Right lung (tissue), 5 donors: ENCODE results near the gene ARHGAP15. TPM values are rescaled to one million over a fixed set of nuclear protein-coding genes. Genes with fewer than 3 reads are reported as not detected.

Source experiments
- DNase-seq, 2 donors: peaks; one replicate each; pipeline ENCODE4 v3.0.0-alpha.2; 2013
- polyA plus RNA-seq, 5 donors: library from polyadenylated mRNA; unstranded; fragments of 120-200 nt; gene quantifications; one replicate each; pipeline versions ENCODE4 v1.2.1 to v1.2.3, GENCODE V29; 2013; ENCODE audit warnings: inconsistent platforms in 1 of 5, low replicate concordance in 1 of 5; ENCODE audit not compliant: insufficient read length in 5 of 5, insufficient read depth in 1 of 5

The ARHGAP15 gene
- polyA plus RNA-seq, 5 donors = 27.6 to 49.7 (median 35.1) TPM

DNA sequence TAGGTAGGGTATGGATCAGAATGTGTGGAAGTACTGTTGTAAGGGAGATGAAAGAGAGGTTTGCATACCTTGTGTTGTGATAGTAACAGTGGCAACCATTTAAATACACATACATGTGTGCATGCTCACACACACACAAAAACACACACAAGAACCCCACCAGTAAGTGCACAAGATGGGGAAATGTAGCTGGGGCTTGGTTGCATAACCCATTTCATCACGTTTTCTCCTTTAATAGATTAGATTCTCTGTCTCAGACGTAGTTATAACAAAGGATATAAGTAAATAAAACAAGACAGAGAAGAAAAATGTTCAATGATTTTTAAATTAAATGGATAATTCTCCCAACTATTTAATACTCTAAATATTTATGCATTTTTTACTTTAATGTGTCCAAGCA lies 13.4 kb downstream of the ARHGAP15 start:
- DNase-seq = no peak

DNA sequence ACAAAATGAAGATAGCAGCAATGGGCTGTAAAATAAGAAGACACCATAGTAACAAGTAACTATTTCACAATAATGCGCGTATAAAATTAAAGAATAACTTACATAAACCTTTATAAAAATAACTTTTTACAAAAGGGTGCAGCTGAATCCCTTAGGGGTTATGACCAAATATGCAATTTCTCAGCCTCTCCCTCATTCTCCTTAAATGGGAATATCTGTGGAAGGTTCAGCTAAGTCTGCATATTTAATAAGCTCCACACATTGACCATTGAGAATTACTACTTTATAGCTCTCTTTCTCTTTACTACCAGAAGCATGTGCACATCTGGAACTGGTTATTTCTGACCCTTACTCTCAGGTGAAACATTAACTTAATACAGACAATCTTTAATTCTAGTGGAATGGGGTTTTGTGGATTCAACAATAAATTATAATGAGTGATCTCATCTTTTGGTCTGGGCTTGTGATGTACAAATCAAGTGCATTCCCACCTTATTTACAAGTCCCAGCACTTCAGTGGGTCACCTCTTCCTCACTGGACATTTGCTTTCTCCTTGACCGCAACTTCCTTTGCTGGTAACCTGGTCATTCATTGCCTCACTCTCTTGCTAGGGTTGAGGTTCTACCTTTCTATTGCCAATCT lies 15.7 kb downstream of the ARHGAP15 start:
- no peak for DNase-seq

DNA sequence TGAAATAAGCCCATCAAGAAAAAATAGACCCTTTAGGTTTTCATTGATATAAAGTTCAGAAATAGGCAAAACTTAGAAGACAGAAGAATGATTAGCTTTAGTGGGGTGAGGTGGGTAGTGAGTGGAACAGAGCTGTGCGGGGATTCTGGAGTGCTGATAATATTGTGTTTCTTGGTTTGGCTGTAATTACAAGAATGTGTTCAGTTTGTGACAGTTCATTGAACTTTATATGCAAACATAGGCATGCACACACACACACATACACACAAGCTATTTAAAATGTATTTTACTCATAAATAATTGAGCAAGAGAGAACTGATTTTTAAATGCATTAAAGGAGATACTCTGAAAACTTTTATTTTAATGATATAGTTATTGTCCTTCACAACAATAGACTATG lies 17.1 kb downstream of the ARHGAP15 start:
- no peak for DNase-seq

DNA sequence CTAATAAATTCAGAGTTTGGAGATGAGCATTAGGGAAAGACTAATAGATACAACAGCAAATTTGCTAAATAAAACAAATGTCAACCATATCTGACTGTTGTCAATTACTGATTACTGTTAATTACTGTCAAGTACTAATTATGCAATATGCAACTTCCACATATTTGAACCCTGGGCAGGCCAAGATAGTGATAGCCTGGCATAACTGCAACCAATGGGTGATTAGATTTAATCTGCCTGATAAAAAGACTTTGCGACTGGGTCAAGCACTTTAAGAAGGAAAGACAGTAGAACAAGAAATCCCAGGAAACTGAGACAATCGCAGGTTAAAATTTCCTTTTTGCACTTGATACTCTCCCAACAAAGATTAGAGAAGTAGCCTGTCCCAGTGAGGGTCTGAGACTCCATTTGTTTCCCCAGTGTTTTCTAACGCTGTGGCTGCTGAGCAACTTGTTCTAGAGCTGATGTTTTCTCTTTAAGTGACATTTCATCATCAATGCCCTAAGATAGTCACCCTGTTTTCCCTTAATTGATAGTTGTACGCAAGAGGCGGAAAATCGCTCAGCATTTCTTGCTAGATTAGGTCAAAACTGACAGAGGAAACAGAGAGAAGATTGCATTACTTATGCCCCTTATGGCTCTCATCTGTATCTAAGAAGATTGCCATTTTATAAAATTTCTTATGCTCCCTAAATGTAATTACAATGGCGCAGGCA lies 17.8 kb downstream of the ARHGAP15 start:
- no peak for DNase-seq

DNA sequence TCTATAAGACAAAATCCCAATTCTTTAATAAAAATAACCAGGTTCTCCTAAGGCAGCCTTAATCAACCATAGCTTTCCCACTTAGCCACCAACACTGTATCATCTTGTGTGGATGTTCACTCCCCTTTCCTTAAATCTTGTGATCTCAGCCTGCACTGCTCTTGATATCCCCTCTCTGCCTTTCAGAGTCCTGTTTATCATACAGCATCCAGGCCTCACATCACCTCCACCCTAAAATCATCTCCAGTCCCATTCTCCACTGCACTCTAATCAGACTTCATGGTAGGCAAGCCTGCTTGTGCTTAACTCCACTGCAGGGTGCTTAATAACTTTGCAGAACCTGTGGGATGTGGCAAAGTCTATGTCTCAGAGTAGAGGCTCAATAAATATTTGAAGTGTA lies 18.8 kb downstream of the ARHGAP15 start:
- no peak for DNase-seq

DNA sequence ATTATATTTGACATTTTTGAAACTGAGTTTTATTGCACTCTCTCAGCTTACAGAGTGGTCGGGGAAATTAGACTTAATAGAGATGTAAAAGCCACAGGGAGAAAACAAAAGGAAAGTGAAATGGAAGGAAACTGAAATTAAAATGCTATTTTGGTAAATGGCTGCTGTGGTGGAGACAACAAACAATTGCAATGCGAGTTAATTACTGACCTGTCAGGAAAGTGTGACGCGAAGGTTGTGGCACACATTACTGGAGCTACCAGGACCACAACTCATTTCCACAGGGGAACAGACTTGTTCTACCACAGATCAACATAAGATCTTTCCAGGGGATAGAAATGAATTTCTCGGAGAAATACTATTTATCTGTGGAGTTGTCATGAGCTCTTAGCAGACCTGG lies 19.5 kb downstream of the ARHGAP15 start:
- no peak for DNase-seq

DNA sequence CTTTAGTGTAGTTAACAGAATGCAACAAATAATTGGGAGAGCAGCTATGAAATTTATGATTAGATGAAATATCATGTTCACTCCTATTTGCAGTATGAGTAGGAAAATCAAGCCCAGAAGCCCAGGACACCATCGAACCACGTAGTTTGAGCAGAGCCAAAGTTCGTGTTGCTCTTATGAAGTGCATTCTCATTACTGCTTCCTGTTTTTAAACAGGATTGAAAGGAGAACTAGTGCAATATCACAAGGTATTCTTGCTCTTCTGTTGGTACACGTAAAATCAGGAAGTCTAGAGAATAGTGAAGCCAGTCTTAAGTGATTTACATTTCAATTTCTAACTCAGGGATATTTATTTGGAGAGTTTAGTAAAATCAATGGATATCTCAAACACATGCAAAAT lies 21.1 kb downstream of the ARHGAP15 start:
- no peak for DNase-seq

DNA sequence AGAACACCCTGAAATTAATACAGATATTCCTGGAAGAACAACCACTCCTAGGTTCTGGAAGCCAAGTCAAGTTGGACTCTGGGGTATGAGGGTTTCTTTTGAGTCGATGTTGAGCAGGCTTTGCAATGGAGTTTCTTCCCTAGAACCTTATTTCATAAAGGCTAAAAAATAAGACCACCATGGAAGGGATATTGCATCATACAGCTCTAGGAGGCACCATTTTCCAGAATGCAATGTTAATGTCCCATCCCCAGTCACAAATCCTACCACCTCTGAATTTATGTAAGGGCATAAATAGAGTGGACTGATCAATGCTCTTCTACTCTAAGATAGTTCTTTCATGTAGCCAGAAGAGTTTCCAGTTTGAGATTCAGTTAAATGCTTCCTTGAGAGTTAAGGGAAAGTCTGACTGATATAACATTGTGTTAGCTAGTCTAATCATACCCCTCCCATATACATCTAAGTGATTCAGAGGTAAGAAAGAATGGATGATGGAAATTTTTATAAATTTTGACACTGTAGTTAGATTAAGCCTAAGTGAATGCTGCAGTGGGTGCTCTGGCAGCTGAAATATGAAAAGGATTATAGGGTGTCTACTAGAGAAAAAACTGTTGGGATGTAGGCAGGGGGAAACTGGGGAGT lies 22.0 kb downstream of the ARHGAP15 start:
- no peak for DNase-seq

DNA sequence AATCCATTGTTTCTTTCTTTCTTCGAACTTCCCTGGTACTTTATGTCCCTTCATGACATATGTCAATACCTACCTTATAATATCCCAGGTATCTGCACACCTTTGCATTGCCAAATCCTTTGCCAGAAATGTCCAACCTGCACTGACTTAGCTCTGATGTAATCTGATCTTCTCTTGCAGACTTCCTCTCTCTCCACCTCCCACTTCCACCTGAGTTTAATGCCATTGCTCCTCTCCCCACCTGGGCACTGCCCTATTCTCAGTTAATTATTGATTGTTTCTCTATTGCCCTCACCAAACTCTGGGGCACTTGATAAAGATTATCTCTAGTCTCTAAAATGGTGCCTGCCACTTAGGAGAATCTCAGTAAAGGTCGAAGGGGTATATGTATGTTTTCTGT lies 23.0 kb downstream of the ARHGAP15 start:
- no peak for DNase-seq

DNA sequence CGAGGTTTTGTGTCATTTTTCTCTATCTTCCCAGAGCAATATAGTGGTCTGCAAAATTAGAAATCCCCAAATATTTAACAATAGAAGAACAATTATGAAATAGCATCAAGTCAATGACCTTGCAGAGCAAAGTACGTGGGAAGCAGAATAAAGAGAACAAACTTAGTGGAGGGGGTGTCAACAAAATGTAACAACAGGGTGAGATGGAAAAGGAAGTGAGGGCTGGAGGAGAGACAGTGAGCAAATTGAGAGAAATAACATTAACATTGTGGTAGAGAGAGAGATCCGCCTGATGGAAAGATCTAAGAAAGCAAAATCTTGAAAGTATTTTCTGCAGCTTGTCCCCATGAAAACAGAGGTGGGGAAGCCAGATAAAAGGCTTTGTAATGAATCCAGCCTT lies 23.4 kb downstream of the ARHGAP15 start:
- DNase-seq = no peak

DNA sequence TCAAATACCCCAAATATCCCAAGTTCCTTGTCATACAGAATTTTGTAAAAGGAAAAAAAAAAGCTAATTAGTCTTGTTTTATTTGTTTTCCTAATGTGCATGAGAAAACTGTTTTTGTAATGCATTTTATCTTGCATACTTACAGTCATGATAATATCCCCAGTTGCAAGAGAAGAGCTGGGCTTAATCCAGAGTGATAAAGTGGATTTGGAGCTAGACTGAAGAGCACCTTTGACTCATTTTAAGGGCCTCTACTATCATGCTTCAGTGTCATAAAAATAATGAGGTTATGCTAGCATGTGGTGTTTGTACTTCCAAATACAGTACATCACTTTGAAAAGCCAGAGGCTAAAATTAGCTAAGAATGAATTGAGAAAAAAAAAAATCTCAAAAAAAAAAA lies 26.4 kb downstream of the ARHGAP15 start:
- DNase-seq = no peak

DNA sequence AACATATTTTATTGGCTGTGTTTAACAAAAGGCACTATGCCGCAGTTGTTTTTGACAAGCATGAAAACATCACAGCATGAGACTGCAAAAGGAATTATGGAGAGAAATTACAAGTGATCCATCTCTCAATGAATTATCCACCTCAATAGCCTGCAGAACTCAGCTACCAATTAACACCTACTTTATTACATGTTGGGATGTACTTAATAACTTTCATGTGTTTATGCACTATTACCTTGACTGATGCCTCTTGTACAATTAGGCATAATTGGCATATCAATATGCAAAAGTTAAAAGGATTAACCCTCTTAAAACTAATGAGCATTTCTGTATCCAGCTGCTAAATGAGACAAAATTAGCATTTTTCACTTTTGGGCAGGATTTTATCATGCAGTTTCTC lies 27.8 kb downstream of the ARHGAP15 start:
- no peak for DNase-seq

DNA sequence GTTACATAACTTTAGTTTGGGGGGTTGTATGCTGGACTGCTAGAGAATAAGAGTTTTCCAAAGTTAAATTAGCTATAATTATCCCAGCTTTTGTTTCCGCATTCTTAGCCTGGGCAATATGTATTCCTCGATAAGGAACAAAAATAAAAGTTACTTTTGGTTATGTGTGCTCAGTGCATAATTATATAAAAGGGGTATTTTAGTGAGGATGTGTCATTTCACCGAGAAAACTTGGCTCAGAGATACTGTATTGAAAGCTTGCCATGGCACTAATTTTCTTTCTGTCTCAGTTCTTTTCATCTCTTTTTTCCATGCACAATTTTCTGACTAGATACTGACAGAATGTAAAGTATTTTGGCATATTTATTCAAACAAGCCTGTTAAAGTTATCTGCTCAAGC lies 28.2 kb downstream of the ARHGAP15 start:
- DNase-seq = no peak

DNA sequence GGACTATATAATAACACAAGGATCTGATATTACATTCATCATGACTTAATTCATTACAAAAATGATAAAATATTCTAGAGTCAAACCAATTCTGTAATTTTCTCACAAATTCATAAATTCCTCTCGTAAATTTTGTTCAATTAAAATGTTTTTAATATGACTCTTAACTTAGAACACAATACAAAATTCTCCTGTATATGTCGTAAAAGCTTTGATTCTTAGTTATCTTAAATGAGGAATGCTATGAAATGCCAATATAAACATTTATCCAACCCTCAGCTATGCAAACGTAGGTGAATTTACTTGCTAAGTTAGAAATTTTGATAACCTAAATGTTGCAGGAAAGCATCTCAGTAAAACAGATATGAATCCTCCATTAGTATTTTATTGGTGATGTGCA lies 28.9 kb downstream of the ARHGAP15 start:
- no peak for DNase-seq

DNA sequence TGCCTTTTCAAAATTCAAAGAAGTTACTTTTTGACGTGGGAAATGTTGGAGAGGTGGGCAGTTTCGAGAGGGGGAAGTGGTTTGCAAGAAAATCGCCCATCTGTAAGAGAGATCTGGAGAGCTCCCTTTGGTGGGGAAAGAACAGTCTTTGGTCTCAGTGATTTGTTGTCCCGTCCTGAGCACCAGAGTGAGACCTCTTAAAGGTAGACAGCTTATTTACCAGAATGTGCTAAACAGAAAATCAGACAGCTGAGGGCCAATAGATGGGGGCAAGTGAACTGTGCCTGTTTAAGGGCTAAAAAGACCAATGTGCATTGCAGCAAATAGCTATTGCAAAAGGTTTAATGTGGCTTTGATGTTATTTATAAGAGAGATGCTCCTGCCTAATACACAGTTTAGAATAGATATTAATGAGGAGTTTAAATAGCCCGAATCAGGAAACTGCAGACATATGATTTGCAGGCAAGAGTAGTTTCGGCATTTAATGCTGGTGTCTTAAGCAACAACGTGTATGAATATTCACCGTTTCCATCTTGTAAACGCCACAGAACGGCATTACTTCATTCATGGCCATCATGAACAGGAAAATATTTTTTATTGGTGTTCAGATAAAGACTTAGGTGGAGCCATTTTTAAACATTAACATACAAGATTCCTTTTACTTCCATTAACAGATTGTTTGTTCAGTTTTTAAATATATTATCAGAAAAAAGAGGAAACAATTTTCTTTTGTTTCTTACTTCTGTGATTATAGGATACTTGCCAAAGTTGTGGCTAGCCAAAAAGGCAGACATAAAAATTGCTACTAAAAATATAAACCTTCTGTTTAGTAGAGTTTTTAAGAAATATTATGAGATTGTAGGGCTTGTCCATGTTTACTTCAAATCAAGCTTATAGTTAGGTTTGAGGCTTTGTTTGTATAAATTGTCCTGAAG lies 29.6 kb downstream of the ARHGAP15 start:
- DNase-seq = no peak

DNA sequence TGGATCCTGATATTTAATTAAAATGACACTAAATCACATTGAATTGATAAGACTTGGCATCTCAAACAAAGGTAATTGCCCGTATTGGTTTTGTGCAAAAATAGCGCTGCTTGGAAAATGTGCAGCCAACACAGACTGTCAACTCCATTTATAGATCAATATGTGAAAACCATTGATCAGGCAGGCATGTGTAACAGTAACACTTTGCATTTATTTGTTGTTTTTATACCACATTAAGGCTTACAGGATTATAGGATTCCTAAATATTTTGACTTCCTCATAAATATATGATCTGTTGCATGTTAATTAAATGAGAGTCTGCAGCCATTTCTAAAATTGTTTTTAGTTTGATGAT lies 30.2 kb downstream of the ARHGAP15 start:
- no peak for DNase-seq

DNA sequence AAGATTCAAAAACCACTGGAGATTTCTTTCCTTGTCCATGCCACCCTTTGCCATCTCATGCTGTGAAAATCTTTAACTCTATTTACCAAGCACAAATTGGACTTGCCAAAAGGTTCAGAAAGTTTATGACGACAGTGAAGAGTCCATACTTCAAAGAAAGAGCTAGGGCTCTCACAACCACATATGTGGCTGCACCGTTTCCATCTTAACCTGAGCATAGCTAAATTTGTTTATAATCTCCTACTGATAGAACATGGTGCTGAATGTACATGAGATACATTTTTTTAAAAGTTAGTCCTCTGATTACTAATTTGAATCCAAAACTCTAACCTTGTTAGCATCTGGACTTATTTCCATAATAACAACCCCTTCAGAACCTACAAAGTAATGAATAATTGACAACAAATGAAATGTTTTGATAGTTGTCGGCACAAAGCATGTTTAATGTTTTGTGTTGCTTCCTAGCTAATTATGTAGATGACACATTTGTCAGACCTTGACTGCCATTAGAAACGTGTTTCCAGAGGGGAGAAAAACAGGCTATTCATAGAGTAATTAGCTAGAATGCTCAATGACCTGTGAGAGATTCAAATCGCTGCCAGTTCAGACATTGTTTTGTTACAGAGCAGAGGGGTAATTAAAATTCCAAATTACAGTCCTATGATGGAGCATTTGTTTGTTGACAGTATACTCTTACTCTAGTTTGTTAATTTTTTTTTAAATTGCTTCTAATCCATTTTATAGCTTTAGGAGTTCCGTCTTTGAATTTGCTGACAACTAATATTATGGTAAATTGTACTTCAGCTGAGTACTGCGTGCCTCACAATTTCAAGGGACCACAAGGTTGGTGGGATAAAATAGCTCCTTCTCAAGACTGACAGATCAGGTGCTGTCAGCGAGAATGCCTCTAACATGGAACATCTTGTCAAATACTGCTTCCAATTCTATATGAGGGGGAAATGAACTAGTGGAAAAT lies 31.8 kb downstream of the ARHGAP15 start:
- DNase-seq = no peak

DNA sequence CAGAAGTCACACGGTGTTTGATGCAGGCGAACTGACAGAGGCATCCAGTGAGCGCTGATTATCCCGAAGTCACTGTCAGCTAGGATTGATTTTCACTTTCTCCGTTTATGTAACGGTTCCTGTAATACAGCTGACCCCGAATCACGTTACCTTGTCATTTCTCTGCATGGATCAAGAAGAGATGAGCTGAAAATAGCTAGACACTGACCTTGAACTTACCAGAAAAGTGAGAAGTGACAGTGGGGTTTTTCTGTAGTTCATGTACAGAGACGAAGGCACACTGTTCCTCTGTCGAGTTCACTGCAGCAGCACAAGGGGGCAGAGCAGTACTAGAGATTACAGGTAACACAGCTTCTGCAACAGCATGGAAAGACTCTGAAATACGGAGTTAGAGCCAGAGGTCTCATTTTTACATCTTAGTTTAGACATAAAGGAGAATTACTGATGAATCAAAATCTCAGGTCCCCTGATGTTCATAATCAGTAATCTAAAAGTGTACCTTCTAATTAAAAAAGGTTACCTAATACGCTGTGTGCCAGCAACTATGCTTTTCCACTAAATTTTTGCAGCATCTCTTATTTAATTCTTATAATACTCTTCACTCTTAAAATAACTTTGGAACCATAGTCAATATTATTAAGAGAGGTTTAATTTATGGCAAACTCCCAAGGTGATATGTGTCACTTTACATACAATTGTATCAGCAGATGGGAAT lies 33.1 kb downstream of the ARHGAP15 start:
- peak in 1 of 2 donors; percentile 56 for DNase-seq

DNA sequence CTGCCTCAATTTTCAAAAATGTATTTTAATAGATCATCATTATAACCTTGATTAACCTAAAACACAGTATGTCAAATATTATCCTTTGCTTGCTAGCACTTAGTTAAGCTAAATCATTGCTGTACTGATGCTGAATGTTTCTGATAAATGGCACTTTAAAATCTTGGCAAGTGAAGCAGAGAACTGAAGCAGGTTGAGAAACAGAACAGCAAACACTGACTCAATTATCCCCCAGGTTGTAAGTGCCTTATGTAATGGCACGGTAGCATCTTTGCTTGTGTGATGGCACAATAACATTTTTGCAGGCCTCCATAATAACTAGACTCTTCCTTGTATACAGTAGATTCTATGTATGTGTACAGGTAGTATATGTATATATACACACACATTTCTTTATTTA lies 33.8 kb downstream of the ARHGAP15 start:
- DNase-seq = no peak

DNA sequence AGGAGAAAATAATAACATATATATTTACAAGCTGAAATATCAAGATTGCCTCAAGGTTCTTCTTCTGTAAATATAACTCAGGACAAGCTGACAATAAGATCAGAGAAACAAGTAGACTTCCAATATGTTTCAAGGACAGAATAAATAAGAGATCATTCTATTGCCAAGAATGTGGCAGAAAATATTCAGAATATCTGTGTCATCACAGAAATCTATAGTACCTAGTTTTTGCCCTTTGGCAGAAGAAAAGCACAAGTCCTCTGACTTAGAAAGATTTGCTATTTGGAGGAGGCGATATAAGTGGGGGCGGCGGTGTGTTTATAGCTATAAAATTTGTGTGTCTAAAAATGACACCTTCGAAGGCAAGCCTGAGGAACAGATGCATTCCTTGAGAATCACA lies 34.3 kb downstream of the ARHGAP15 start:
- DNase-seq = no peak
